HepG2 (cell line): ENCODE measurements around the gene SH3D19. TPM values are rescaled to one million over a fixed set of nuclear protein-coding genes. Genes with fewer than 3 reads are reported as not detected.

ENCODE experiments used
- ATF7-NPFF ChIP-seq: sonication (generic); formaldehyde crosslinking; IDR thresholded peaks from 2 replicates; pipeline ENCODE4 v1.8.1; 2023; ENCODE audit warnings: mild to moderate bottlenecking, low read depth, missing genetic modification reagents, moderate library complexity
- CBX2 ChIP-seq, 2 experiments: fragments of 200-600 bp in 1 of 2; sonication (generic); formaldehyde crosslinking in 1 of 2; IDR thresholded peaks; 2 replicates each; pipeline versions ENCODE4 v1.7.0 to v1.8.1; 2018 to 2022; ENCODE audit warnings: low read depth in 2 of 2, low read length in 1 of 2, mild to moderate bottlenecking in 1 of 2, missing genetic modification reagents in 1 of 2
- CEBPG ChIP-seq: IDR thresholded peaks from 2 replicates; pipeline ENCODE4 v1.6.1; 2016
- EEA1 ChIP-seq: sonication (generic); formaldehyde crosslinking; IDR thresholded peaks from 2 replicates; pipeline ENCODE4 v1.5.1; 2020; ENCODE audit warnings: mild to moderate bottlenecking, missing genetic modification reagents, borderline replicate concordance
- EP300 ChIP-seq, 3 experiments: sonication (generic) in 1 of 3; formaldehyde crosslinking in 1 of 3; IDR thresholded peaks; 2 replicates each; pipeline versions ENCODE4 v1.5.1 to v1.6.1; 2011 to 2020; ENCODE audit warnings: low read depth in 2 of 3, low read length in 2 of 3, borderline replicate concordance in 1 of 3, improper control_type of control experiment in 1 of 3, mild to moderate bottlenecking in 1 of 3, missing genetic modification reagents in 1 of 3, moderate library complexity in 1 of 3
- HNF4A ChIP-seq: sonication (generic); formaldehyde crosslinking; IDR thresholded peaks from 2 replicates; pipeline ENCODE4 v1.4.0; 2020; ENCODE audit warnings: missing genetic modification reagents
- HOXA5 ChIP-seq: sonication (generic); formaldehyde crosslinking; IDR thresholded peaks from 2 replicates; pipeline ENCODE4 v1.4.0; 2020; ENCODE audit warnings: missing genetic modification reagents
- NFIB ChIP-seq: sonication (generic); formaldehyde crosslinking; IDR thresholded peaks from 2 replicates; pipeline ENCODE4 v1.9.0; 2021; ENCODE audit warnings: missing genetic modification reagents, mild to moderate bottlenecking, borderline replicate concordance
- RORA ChIP-seq: sonication (generic); formaldehyde crosslinking; IDR thresholded peaks from 2 replicates; pipeline ENCODE4 v1.5.0; 2020; ENCODE audit warnings: mild to moderate bottlenecking, missing genetic modification reagents, moderate library complexity
- RXRB ChIP-seq: IDR thresholded peaks from 2 replicates; pipeline ENCODE4 v1.6.1; 2016; ENCODE audit warnings: borderline replicate concordance, missing genetic modification reagents, missing compliant biosample characterization
- SP5 ChIP-seq: IDR thresholded peaks from 2 replicates; pipeline ENCODE4 v1.6.1; 2016; ENCODE audit warnings: low read depth, borderline replicate concordance
- SYNCRIP ChIP-seq: fragments of 200-400 bp; formaldehyde crosslinking; IDR thresholded peaks from 2 replicates; pipeline ENCODE4 v1.6.1; 2018; ENCODE audit warnings: mild to moderate bottlenecking, low read depth, low read length; ENCODE audit not compliant: insufficient read depth
- TP53 ChIP-seq: sonication (generic); formaldehyde crosslinking; conservative IDR thresholded peaks from 2 replicates; pipeline ENCODE4 v1.4.0; 2020; ENCODE audit warnings: missing genetic modification reagents
- ZBTB1 ChIP-seq: sonication (generic); formaldehyde crosslinking; IDR thresholded peaks from 2 replicates; pipeline ENCODE4 v1.4.0; 2020; ENCODE audit warnings: missing genetic modification reagents, borderline replicate concordance
- ZEB1 ChIP-seq: IDR thresholded peaks from 2 replicates; pipeline ENCODE4 v1.6.1; 2012; ENCODE audit warnings: mild to moderate bottlenecking, low read depth, inconsistent platforms; ENCODE audit not compliant: insufficient replicate concordance
- ZNF256 ChIP-seq: sonication (generic); formaldehyde crosslinking; conservative IDR thresholded peaks from 2 replicates; pipeline ENCODE4 v1.4.0; 2020; ENCODE audit warnings: missing genetic modification reagents
- ZNF333 ChIP-seq: sonication (generic); formaldehyde crosslinking; IDR thresholded peaks from 2 replicates; pipeline ENCODE4 v1.4.0; 2020; ENCODE audit warnings: mild to moderate bottlenecking, missing genetic modification reagents, borderline replicate concordance
- ZNF441 ChIP-seq: sonication (generic); formaldehyde crosslinking; IDR thresholded peaks from 2 replicates; pipeline ENCODE4 v1.7.0; 2021; ENCODE audit warnings: missing genetic modification reagents, borderline replicate concordance
- ZNF614 ChIP-seq: IDR thresholded peaks from 2 replicates; pipeline ENCODE4 v1.6.1; 2018; ENCODE audit warnings: missing biosample characterization, missing genetic modification reagents, inconsistent platforms, borderline replicate concordance
- ZNF761 ChIP-seq: sonication (generic); formaldehyde crosslinking; conservative IDR thresholded peaks from 2 replicates; pipeline ENCODE4 v1.4.0; 2020; ENCODE audit warnings: mild to moderate bottlenecking, missing genetic modification reagents
- ZNF891 ChIP-seq: sonication (generic); formaldehyde crosslinking; IDR thresholded peaks from 2 replicates; pipeline ENCODE4 v1.5.0; 2020; ENCODE audit warnings: mild to moderate bottlenecking, missing genetic modification reagents
- polyA plus RNA-seq, 8 experiments: library from polyadenylated mRNA; depleted of rRNA in 3 of 8; stranded (reverse) in 7 of 8; unstranded in 1 of 8; fragments of >200 nt; fragmentation: Illumina TruSeq in 4 of 8; extraction: Trizol in 4 of 8; gene quantifications; 2 replicates each; pipeline versions ENCODE4 v1.2.1 to v1.2.3, GENCODE V29; 2011 to 2016; ENCODE audit warnings: low read depth in 4 of 8, missing spikeins in 1 of 8, mixed read lengths in 1 of 8; ENCODE audit not compliant: insufficient read depth in 1 of 8
- total RNA-seq, 5 experiments: library from RNA; depleted of rRNA; stranded (reverse); fragments of >200 nt; fragmentation: Illumina TruSeq; extraction: Trizol; gene quantifications; 2 replicates each; pipeline ENCODE4 v1.2.3, GENCODE V29; 2016; ENCODE audit warnings: low read depth in 1 of 5
- TF ChIP-seq, protein P1 (sequence below): sonication (generic); formaldehyde crosslinking; conservative IDR thresholded peaks from 2 replicates; pipeline ENCODE4 v1.4.0; 2020; ENCODE audit warnings: missing genetic modification reagents
- TF ChIP-seq, protein P2 (sequence below): sonication (generic); formaldehyde crosslinking; IDR thresholded peaks from 2 replicates; pipeline ENCODE4 v1.5.1; 2020; ENCODE audit warnings: mild to moderate bottlenecking, moderate library complexity, missing genetic modification reagents

Gene SH3D19
- total and polyA plus RNA-seq, 2 of the 13 experiments (the other 11 are each of a cell fraction or from before 2014, with no cell fraction given) = 31.2 to 38.0 TPM

DNA sequence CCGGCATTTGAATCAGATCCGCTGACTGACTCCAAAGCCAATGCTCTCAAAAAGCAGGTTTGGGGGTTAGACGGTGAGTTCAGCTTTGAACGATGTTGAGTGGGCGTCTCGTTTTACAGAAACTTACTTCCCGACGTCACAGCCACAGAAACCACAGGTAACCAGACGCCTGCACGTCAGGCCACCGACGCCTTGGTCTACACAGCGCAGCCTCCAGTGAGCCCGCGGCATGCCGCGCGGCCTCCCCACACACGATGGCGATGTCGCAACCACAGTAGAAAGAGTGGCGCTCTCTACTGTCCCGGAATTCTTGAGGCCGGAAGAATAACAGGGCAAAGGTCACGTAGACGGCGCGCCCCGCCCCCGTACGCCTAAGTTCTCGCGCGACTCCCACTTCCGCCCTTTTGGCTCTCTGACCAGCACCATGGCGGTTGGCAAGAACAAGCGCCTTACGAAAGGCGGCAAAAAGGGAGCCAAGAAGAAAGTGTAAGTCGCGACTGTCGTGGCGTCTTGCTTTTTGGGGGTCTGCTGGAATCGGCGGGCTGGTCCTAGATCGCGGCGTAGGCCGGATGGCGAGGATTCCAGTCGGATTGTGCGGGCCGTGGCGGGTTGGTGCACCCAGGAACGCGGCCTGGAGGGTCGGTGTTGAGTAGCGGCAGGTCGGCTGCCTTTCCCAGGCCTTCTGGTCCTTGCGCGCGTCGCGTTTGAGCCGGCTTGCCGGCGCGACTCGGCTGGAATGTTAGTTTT, 226.0 kb downstream of the SH3D19 start, which contains the start of gene RPS3A (continued):
- peak; percentile 74; the same call in 1 of the 2 replicates for TF ChIP-seq ATF7-NPFF (CRISPR knock-in tag)
- no peak for TF ChIP-seq NFIB (CRISPR knock-in tag)
- TF ChIP-seq ZNF891 = peak; percentile 97
- peak; percentile 93 for TF ChIP-seq RXRB
- peak; percentile 98 for TF ChIP-seq SP5 (CRISPR knock-in tag)
- TF ChIP-seq EEA1 (CRISPR knock-in tag) = no peak
- peak; percentile 84 for TF ChIP-seq ZNF333 (CRISPR knock-in tag)
- TF ChIP-seq HNF4A (CRISPR knock-in tag) = peak; percentile 83
- peak; percentile 90; the same call in 1 of the 2 replicates for TF ChIP-seq TP53 (CRISPR knock-in tag)
- peak; percentile 81; the same call in 1 of the 2 replicates for TF ChIP-seq ZNF614 (CRISPR knock-in tag)
- 0 out of 2 replicates have a peak, but pooled peaks have one; percentile 58 for TF ChIP-seq ZNF441 (CRISPR knock-in tag)
- TF ChIP-seq HOXA5 (CRISPR knock-in tag) = peak; percentile 79
- no peak for TF ChIP-seq SYNCRIP
- TF ChIP-seq ZBTB1 (CRISPR knock-in tag) = no peak
- TF ChIP-seq ZNF761 = peak; percentile 90; the same call in 1 of the 2 replicates
- TF ChIP-seq EP300 (IDR thresholded peaks at IDR 0.05; ENCODE audit: low read depth in 2 of 2, low read length in 2 of 2) = peak; percentile 51 to 91
- TF ChIP-seq EP300 (CRISPR knock-in tag; IDR thresholded peaks at IDR 0.05; ENCODE audit: borderline replicate concordance) = peak; percentile 58; the same call in 1 of the 2 replicates
- peak; percentile 97 for TF ChIP-seq ZNF256 (CRISPR knock-in tag)
- no peak for TF ChIP-seq CBX2 (IDR thresholded peaks at IDR 0.05; ENCODE audit: low read depth, low read length)
- no peak for TF ChIP-seq CBX2 (CRISPR knock-in tag; IDR thresholded peaks at IDR 0.05; ENCODE audit: low read depth)
- peak; percentile 94 for TF ChIP-seq CEBPG (CRISPR knock-in tag)
- TF ChIP-seq RORA (CRISPR knock-in tag) = no peak
- TF ChIP-seq, protein P1, sequence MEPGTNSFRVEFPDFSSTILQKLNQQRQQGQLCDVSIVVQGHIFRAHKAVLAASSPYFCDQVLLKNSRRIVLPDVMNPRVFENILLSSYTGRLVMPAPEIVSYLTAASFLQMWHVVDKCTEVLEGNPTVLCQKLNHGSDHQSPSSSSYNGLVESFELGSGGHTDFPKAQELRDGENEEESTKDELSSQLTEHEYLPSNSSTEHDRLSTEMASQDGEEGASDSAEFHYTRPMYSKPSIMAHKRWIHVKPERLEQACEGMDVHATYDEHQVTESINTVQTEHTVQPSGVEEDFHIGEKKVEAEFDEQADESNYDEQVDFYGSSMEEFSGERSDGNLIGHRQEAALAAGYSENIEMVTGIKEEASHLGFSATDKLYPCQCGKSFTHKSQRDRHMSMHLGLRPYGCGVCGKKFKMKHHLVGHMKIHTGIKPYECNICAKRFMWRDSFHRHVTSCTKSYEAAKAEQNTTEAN = peak; percentile 67
- TF ChIP-seq, protein P2, sequence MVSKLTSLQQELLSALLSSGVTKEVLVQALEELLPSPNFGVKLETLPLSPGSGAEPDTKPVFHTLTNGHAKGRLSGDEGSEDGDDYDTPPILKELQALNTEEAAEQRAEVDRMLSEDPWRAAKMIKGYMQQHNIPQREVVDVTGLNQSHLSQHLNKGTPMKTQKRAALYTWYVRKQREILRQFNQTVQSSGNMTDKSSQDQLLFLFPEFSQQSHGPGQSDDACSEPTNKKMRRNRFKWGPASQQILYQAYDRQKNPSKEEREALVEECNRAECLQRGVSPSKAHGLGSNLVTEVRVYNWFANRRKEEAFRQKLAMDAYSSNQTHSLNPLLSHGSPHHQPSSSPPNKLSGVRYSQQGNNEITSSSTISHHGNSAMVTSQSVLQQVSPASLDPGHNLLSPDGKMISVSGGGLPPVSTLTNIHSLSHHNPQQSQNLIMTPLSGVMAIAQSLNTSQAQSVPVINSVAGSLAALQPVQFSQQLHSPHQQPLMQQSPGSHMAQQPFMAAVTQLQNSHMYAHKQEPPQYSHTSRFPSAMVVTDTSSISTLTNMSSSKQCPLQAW (CRISPR knock-in tag) = peak; percentile 97
- TF ChIP-seq ZEB1 = peak; percentile 83
